HG03521 (cell line): ENCODE results near the gene MROH2B.

Source experiments
- ATAC-seq: cut with Tn5 transposase; IDR thresholded peaks from one replicate; pipeline ENCODE4 v1.9.1; 2021; ENCODE audit warnings: mild to moderate bottlenecking, moderate library complexity; ENCODE audit not compliant: unreplicated experiment

Gene MROH2B

DNA sequence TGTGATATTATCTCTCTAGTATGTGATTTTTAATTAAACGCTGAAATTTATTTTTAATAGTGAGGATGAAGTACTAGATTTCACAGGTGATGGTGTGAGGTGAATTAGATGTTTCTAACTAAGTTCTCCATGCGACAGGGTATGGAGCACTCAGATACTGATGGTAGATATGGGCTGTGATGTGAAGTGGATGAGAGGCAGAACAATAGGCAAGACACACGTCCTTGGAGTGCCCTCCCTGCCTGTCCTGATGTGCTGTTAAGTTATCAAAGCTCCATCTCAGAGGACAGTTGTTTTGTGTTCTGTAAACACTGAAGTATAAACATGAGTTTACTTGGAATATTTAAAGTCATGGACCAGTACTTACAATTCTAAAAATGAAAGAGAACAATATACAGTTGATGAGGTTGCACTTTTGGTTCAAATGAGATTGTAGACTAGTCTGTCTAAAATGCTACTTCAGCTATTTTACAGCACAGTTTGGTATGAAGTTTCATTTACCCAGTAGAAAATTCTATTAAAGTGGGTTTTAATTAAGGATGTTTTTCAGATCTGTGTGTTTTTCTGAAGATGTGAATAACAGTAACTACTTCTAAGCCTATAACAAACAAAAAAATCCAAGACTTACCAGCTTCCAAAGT is 97.7 kb downstream of the MROH2B start:
- no peak for ATAC-seq

DNA sequence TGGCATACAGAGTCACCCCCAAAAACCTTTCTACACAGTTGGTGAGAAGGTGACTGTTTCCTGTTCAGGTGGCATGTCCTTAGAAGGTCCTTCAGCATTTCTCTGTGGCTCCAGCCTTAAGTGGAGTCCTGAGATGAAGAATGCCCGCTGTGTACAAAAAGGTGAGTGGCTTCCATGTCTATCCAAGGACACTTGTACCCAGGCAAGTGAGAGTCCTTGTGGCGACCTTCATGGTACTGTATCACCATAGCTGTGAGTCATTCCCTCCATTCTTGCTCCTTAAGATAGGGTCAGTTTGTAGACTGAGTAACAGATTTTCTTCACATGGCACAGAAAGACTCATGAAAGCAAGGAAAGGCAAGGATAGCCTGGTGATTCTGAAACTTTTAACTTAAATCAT is 98.7 kb downstream of the MROH2B start:
- ATAC-seq = no peak

DNA sequence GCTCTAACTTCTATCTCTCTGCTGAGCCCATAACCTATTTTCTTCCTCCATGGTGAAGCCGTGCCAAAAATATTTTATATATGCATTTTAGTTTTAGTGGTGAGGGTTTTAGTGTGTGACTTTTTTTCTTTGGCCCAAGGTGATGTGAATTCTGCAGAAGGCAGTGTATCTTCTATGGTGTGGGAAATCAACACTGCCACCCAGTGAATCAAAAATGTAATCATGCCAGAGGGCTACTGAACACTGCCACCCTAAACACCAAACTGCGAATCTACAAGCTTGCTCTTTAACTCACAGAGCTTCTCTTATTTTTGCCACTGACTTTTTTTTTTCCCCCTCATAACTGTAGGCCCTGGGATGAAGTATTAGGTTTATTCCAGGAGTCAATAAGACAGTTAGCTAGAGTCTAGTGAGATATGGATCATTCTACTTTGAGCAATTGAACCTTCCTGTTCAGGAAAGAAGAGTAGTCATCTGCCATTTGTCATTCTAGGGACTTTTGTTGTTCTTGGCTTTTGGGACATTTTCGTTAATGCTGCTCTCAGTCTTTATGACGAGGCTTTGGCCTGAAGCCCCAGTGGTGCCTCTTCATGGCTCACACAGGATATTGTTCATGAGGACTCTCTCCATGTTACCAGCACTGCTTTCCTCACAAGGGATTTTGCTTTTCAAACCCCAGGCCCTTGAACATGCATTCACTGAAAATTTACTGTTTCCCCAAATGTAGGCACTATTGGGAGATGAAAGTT is 108.8 kb downstream of the MROH2B start:
- no peak for ATAC-seq

DNA sequence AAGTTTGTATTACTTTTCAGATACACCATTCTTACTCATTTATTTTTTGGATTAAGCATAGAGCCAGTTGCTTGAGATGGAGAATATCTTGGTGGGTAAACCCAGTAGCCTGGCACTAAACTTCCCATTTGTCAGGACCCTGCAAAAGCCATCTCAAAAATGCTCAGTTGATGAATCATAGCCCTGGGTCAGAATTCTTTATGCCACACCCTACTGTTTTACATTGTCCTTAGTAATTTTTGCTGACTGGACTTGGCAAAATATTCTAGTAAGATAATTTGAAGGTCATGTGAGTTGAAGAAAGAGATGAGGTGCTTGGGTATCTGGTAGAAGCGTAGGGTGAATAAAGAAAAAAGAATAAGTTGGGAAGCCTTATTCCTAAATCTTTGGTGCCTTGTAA is 111.1 kb downstream of the MROH2B start:
- ATAC-seq = no peak

DNA sequence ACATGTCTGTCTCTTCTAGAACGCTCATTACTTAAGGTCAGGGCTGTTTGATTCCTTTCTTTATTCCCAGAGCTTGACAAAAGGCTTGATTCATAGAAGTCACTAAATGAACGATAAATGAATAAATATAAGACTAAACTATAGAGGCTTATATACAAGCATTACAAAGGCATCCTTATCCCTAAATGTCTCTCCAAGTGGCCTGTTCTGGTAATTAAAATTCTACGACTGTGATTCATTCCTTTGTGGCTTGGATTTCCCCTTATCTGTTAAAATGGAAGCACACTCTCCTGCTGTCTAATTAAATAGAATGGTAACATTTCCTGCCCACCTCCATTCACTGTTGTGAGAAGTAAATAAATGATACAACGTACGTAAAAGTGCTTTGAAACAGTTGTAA is 112.3 kb downstream of the MROH2B start:
- ATAC-seq = no peak

DNA sequence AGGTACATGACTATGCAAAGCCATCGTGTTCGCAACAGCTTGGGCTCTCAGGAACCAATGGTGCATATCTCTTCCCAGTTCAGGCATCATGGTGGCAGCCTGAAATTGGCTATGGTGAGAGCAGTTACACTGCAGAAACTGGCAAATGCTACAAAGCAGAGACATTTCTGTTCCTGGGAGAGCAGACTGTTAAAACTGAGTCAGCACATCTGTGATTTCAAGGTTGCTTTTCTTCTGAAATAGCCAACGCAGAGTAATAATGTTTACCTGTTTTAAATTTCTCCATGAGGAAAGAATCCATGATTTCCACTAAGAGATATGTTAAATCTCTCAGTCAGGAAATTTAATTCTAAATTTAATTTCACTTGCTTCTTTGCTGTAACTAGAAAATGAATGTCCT is 114.1 kb downstream of the MROH2B start:
- ATAC-seq = no peak

DNA sequence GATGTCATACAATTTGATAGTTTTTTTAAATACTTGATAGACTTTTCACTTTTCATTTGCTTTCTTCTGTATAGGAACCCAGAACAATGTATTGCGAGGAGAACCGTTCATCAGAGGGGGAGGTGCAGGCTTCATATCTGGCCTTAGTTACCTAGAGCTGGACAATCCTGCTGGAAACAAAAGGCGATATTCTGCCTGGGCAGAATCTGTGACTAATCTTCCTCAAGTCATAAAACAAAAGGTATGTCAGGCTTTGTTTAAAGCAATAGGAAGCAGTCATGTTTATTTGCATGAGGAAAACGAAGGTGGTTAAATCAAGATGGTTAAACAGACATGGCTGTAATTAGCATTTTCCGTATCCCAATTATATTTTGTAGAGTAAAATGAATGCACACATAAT is 115.8 kb downstream of the MROH2B start:
- ATAC-seq = no peak
